GM21423 (cell line): ENCODE results near the gene SLC25A21.
"Not testable (repeated sequence)": the region's sequence is repeated elsewhere in the genome, so short reads cannot be mapped to it uniquely, and the experiment has no call there.

Source experiments
- ATAC-seq: cut with Tn5 transposase; IDR thresholded peaks from one replicate; pipeline ENCODE4 v1.9.1; 2021; ENCODE audit warnings: mild to moderate bottlenecking, moderate library complexity; ENCODE audit not compliant: unreplicated experiment

SLC25A21 gene

DNA sequence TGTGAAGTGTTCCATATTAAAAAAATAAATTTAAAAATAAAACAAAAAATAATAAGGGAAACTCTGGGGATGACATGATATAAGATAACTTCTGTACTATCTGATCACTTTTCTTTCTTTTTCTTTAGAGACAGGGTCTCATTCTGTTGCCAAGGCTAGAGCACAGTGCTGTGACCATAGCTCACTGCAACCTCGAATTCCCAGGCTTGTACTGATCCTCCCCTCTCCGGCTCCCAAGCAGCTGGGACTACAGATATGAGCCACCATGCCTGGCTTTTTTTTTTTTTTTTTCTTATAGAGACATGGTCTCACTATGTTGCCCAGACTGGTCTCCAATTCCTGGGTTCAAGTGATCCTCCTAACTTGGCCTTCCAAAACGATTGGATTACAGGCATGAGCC, 14.9 kb upstream of the SLC25A21 start:
- no peak for ATAC-seq

DNA sequence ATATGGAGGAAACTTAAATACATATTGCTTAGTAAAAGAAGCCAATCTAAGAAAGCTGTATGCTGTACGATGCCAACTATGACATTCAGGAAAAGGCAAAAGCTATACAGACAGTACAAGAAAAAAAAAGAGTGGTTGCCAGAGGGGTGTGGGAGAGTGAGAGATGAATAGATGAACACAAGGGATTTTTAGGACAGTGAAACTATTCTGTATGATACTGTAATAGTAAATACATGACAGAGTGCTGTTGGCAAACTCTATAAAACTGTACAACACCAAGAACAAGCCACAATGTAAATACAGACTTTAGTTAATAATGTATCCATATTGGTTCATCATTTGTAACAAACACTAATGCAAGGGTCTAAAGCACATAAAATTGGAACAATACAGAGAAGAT, 14.5 kb upstream of the SLC25A21 start:
- ATAC-seq, result no peak

DNA sequence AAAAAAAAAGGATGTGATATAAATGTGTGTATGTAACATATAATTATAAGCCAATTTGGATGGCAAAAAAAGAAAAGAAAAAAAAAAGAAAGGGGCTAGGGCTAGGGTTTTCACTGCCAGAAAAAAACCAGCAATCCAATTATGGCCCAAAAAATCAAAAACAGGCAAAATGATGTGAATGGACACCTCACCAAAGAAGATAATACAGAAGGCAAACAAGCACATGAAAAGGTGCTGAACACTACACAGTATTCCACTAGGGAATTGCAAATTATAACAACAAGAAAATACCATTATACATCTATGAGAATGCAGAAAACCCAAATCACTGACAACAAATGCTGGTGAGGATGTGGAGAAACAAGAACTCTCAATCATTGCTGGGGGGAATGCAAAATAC, 13.3 kb upstream of the SLC25A21 start:
- no peak for ATAC-seq

DNA sequence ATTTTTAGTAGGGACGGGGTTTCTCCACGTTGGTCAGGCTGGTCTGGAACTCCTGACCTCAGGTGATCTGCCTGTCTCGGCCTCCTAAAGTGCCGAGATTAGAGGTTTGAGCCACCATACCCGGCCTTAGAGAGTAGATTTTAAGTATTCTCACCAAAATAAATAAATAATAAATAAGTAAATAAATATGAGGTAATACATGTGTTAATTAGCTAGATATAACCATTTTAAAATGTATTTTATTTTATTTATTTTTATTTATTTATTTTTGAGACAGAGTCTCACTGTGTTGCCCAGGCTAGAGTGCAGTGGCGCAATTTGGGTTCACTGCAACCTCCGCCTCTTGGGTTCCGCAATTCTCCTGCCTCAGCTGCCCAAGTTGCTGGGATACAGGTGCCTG, 12.1 kb upstream of the SLC25A21 start:
- ATAC-seq, result not testable (repeated sequence)

DNA sequence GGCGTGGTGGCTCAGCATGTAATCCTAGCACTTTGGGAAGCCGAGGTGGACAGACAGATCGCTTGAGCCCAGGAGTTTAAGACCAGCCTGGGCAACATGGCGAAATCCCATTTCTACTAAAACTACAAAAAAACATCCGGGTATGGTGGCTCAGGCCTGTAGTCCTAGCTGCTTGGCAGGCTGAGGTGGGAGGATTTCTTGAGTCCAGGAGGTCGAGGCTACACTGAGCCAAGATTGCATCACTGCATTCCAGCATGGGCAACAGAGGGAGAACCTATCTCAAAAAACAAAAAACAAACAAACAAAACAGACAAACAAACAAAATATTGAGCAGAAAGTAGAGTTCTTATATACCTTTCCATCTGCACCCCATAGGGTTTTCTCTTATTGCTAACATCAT, 9.0 kb upstream of the SLC25A21 start:
- no peak for ATAC-seq

DNA sequence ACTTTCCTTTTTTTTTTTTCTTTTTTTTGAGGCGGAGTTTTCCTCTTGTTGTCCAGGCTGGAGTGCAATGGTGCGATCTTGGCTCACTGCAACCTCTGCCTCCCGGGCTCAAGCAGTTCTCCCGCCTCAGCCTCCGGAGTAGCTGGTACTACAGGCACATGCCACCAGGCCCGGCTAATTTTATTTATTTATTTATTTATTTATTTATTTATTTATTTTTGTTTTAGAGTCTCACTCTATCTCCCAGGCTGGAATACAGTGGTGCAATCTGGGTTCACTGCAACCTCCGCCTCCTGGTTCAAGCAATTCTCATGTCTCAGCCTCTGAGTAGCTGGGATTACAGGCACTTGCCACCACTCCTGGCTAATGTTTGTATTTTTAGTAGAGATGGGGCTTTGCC, 8.5 kb upstream of the SLC25A21 start:
- not testable (repeated sequence) for ATAC-seq

DNA sequence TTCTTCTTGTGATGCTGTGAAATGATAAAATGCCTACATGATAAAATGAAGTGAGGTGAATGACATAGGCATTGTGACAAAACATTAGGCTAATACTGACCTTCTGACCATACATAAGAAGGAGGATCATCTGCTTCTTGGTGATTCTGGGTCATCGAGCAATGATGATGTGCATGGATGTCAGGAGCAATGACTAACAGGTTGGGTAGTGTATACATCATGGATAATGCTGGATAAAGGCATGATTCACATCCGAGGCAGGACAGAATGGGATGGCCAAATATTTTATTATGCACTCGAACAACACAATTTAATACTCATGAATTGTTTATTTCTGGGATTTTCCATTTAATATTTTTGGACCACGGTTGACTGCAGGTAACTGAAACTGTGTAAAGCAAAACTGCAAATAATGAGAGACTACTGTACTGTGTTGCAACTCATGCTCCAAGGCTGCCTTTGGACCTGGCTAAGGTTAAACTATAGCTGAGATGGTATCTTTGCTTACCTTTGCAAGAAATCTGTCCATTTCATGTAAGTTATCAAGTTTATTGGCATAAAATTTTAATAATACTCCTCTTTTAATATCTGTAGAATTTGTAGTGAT, 7.6 kb upstream of the SLC25A21 start:
- no peak for ATAC-seq

DNA sequence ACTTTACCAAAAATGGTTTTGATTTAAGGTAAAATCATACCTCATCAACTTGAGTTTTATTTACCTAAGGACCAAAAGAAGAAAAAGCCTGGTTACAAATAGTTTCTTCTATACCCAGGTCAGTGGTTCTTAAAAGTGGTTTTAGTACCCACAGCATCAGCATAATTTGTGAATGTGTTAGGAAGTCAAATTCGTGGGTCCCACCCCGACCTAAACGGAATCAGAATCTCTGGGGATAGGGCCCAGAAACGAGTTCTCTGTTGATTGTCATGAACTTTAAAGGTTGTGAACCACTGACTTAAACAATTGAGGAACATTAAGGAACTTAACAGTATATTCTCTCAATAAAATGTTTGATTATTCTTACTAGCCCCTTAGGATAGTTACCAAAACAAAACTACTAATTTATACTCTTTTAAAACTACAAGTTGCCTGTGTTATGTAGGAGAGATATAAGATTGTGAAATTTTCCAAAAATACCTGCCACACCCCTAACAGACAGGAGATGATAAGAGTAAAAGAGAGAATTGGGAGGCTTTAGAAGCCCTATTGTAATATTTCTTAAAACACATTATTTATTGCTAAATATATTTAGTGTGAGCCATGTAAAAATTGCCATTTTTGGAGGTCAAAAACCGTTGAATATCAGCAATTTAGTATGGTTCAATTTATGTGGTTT, 669 bp upstream of the SLC25A21 start:
- ATAC-seq, result no peak

DNA sequence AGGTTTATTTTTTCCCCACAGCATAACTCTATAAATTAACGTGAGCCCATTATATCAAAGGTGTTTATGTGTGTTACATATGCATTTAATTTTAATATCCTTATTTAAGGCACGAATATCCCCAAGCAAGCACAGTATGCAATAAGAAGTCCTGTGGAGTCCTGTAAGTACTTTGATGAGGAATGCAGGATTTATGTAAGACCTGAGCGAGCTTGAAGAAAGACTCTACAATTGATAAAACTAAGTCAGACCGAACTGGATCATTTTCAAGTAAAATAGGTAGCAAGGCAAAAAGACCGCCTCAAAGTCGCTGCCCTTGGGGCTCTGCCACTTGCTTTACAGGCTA, 755 bp downstream of the SLC25A21 start:
- ATAC-seq, result no peak

DNA sequence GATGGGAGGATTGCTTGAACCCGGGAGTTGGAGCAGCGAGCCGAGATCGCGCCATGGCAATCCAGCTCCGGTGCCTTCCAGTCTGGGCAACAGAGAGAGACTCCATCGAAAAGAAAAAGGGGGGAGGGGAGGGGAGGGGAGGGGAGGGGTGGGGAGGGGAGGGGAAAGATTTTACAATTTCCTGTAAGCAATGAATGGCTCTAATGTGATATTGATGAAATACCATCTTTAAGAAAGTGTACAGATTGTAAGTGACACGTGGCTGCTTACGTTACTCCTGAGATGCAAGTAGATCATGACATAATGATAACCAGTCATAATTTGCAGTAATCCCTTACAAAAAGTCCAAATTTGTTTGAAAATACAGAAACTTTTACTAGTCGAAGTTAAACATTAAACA, 1.4 kb downstream of the SLC25A21 start:
- ATAC-seq, result no peak

DNA sequence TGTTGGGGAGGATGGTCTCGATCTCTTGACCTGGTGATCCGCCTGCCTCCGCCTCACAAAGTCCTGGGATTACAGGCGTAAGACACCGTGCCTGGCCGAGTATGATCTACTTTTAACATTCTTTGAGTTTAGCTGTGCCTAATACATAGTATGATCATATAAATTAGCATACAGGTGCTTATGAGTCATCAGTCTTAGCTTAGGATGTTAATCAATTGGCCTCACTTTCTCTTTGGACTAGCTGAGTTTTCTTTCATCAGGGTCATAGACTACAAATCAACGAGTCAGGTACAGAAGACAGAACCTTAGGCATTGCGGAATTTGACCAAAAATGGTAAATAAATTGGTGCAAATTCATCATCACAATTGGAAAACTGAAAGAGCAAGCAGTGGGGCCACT, 2.2 kb downstream of the SLC25A21 start:
- ATAC-seq, result no peak

DNA sequence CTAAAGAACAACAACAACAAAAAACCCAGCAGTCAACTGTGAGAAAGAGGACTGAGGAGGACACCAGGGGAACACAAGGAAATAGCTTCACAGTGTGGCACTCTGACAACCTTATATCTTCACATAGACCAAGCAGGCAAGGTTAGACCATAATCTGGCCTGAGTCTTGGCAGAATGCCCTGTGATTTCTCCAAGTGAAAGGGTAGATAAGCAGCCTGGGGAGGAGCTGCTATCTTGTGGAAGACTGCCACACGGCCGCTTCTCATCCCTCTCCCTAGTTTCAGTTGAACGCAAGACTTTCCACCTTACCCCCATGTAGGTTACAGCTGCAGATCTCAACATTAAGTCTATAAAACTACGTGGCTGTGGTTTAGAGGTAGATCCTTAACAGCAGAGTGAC, 3.7 kb downstream of the SLC25A21 start:
- no peak for ATAC-seq

DNA sequence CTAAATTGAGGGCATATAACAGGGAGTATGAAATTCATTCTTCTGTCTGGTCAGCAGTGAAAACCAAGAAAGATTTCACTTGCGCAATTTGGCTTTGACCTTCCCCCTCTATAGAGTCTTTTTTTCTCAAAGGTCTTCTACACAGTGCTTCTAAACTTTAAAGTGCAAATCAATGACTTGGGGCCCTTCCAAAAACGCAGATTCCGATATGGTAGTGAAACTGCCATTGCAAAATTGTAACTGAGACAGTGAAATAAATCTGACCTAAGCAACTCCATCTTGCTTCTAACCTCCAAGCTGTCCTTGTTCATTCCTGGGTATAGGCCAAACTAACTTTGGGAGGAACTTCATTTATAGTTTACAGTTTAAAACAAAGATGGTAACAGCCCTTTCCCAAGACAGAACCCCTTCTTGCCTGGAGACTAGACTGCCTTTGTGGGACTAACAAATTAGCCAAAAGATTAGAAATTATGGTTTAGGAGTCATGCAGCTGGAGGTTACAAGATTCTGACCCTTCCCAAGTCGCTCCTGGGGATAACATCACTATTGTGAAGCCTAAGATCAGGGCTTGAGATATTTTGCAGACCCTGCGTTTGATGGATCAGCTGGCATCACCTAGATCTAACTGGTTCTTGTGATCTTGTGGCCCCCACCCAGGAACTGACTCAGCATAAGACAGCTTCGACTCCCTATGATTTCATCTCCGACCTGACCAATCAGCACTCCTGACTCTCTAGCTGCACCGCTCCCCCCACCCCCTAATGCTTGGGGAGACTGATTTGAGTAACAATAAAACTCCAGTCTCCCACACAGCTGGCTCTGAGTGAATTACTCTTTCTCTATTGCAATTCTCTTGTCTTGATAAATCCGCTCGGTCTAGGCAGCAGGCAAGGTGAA, 5.0 kb downstream of the SLC25A21 start:
- no peak for ATAC-seq

DNA sequence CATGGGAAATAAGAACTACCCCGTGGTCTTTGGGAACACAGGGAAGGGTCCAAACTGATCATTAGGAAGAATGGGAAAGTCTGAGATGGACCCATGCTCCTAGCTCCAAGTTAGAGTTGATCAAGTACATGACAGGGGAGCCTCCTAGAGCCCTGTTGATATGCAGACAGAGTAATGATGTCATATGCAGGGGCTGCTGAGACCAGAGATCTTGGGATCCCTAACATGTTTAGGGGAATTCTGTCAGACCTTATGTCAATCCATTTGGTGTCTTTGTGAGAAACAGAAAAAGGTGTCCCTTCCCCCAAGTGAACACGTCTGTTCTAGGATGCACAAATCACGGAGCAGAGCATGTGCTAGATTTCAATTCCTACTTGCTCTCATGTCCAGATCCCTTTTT, 6.6 kb downstream of the SLC25A21 start:
- ATAC-seq, result no peak

DNA sequence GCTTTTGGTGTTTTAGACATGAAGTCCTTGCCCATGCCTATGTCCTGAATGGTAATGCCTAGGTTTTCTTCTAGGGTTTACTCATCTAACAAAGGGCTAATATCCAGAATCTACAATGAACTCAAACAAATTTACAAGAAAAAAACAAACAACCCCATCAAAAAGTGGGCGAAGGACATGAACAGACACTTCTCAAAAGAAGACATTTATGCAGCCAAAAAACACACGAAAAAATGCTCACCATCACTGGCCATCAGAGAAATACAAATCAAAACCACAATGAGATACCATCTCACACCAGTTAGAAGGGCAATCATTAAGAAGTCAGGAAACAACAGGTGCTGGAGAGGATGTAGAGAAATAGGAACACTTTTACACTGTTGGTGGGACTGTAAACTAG, 10.1 kb downstream of the SLC25A21 start:
- ATAC-seq, result not testable (repeated sequence)

DNA sequence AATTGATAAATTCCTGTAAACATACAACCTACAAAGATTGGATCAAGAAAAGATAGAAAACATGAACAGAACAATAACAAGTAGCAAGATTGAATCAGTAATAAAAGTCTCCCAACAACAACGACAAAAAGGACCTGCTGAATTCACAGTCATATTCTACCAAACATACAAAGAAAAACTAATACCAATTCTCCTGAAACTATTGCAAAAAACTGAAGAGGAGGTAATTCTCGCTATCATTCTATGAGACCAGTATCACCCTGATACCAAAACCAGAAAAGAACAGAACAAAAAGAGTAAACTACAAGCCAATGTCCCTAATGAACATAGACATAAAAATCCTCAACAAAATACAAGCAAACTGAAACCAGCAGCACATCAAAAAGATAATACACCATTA, 14.4 kb downstream of the SLC25A21 start:
- ATAC-seq, result no peak

DNA sequence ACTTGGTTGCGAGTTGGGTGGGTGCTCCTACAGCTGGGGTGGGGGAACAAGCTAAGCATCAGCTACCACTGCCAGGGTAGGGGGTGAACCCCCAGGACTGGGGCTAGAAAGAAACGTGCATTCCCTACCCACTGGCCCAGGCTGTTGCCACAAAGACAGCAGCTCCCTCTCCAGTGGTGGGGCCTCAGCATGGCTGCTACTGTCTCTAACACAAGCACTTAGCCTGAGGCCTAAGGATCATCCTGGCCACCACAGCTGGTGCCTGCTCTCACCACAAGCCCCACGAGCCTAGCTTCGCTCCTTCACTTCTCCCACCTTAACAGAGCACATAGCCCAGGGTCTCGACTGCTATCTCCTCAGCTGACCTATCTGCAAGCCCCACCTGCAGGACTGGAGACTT, 18.9 kb downstream of the SLC25A21 start:
- ATAC-seq, result no peak

DNA sequence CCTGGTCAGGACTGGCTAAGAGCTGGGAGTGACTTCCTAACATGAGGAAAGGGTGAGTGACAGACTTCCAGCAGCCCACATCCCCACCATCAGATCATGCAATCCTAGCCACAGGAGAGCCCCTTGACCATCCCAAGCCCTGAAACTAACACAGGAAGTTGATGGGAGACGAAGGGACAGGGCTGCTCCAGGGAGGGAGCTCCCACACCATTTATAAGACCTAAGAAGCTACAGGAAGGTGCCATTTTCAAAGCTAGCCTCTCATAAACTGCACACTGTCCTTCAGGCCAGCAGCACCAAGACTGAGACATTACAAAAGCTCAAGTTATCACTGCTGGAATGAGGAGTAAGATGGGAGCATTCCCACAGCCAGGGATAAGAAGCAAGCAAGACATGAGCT, 19.4 kb downstream of the SLC25A21 start:
- ATAC-seq, result no peak

DNA sequence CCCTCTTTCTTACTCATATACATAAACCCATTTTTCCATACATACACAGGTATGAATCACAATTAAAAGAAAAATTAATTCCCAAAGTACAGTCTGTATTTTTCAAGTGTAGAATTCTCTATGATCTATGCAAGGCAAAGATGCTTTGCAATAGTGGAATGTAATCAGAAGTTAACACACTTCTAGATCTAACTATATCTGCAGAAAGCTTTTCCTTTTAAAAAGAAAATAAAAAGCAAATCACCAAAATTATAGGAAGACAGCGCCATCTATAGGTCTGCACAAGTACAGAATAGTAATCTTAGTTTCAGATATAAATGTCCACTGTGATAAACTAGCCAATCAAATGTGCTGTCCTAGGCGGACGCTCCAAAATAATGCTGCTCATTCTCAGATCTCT, 22.0 kb downstream of the SLC25A21 start:
- no peak for ATAC-seq

DNA sequence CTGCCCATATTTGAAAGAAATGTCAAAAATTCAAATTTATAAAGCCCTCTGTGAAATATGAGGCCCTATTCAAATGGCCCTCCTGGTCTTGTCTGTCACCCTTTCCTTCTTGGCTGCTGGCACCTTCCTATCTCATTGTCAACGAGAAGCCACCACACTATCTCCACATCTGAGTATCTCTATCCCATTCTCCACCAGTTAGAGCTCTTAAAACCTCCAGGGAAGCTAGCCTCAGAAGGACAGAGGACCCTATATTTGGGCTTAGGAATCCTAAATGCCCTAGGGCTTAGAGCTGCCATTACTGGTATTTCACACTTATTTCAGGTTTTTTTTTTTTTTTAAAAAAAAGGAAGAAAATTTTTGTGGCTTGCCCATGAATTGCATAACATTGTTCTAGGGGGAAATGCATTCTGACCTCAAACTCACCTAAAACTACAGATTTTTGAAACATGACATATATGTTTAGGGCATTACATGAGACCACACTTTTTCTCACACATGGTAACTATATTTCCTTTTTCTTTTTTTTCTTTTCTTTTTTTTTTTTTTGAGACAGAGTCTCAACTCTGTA, 25.0 kb downstream of the SLC25A21 start:
- no peak for ATAC-seq

DNA sequence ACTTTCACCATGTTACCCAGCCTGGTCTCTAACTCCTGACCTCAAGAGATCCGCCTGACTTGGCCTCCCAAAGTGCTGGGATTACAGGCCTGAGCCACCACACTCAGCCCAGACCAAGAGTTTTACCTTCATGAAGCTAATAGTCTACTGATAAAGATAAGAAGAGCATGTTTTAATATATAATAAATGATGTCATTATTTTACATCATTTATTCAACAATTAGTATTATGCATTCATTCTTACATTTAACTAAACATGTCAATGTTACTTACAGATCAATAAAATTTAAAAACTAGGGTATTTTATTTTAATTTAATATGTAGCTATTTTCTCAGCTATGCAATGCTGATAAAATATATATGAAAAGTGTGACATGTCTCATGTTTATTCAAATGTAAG, 26.0 kb downstream of the SLC25A21 start:
- not testable (repeated sequence) for ATAC-seq

DNA sequence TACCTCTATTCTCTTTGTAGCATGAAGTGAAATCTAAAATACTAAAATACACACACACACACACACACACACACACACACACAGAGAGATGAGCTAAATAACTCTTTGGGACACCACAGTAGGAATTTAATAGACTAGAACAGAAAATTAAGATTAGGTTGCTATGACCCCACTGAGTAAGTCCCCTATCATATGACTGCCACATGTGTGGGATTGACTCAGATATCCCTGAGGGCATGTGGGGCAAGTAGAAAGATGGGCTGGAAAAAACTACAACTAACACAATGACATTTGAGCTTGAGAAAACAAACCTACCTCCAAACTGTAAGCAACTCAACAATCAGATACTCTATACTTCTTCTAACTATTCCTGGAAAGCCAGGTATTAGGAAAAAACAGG, 27.0 kb downstream of the SLC25A21 start:
- ATAC-seq, result no peak
